HUES48 (cell line): Measurements from ENCODE around the gene XPOT.
A peak's percentile ranks its signal among the peaks of the same experiment; 100 is the strongest.

Experiments used
- H3K27ac ChIP-seq: one replicate; pipeline ENCODE4 v1.7.0; 2013; ENCODE audit warnings: low read depth, low read length, inconsistent platforms
- H3K27me3 ChIP-seq: 2 replicates; pipeline ENCODE4 v1.6.1; 2013; ENCODE audit warnings: mild to moderate bottlenecking, low read length; ENCODE audit not compliant: control insufficient read depth, insufficient read depth
- H3K36me3 ChIP-seq: 2 replicates; pipeline ENCODE4 v1.6.1; 2013; ENCODE audit warnings: low read length; ENCODE audit not compliant: control insufficient read depth, insufficient read depth
- H3K4me1 ChIP-seq: 2 replicates; pipeline ENCODE4 v1.6.1; 2013; ENCODE audit warnings: mild to moderate bottlenecking, low read length; ENCODE audit not compliant: control insufficient read depth, insufficient read depth
- H3K4me3 ChIP-seq: 2 replicates; pipeline ENCODE4 v1.5.1; 2013; ENCODE audit warnings: mild to moderate bottlenecking, low read depth, low read length
- H3K9ac ChIP-seq: 2 replicates; pipeline ENCODE4 v1.6.1; 2013; ENCODE audit warnings: mild to moderate bottlenecking, low read depth, low read length, moderate library complexity
- H3K9me3 ChIP-seq: 2 replicates; pipeline ENCODE4 v1.6.1; 2013; ENCODE audit warnings: low read length; ENCODE audit not compliant: control insufficient read depth, insufficient read depth

XPOT gene

DNA sequence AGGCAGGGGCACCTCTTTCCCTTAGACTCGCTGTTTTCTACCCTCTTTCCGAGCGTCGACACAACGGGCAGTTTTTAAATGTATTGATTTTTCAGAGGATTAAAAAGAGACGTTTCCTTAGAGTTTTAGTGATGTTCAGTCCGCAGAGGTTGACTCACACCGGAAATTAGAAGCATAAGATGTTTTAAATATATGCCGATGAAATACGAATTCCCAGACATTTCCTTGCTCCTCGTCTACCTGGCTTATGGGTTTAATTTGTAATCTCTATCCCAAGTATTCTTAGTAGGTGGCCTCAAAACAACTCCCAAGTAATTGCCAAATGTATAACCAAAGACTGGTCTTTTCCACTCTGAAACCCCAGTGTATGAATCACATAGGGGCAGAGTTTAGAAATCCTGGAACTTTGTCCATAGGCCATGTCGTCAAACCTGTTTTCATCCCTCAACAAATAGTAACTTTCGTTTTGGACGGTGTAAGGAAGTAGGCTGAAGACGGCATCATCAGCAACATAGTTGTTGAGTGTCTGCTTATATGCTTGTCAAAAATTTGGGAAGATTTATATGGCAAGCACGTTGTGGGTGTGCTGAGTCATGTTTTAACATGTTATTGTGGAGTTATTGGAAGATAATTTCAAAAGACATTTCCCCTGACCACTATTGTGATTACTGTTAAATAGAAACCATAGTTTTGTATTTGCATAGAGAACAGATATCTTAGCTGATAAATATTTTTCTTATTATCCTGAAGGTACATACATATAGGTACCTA, 48.6 kb downstream of the XPOT start:
- Histone ChIP-seq H3K27me3 (no peaks in the 10 kb centered on the region), H3K27ac (peak overlapping the region; percentile 96), H3K4me1 (peaks cover 13% of the 10 kb centered on the region), H3K9ac (peak overlapping the region; percentile 87), H3K36me3 (peaks cover 41% of the 10 kb centered on the region), H3K9me3 (no peaks in the 10 kb centered on the region), H3K4me3 (peak overlapping the region; percentile 97)

- Histone ChIP-seq H3K27me3 (no peaks in the 10 kb centered on the region), H3K4me1 (peaks cover 5% of the 10 kb centered on the region), H3K9ac (no peak overlapping the region), H3K27ac (no peak overlapping the region), H3K36me3 (peaks cover 30% of the 10 kb centered on the region), H3K9me3 (no peaks in the 10 kb centered on the region), H3K4me3 (no peak overlapping the region)
Measured at GRCh38 chr12:64455506-64455905, 51.3 kb downstream of the XPOT start.

GRCh38 chr12:64456119-64456518, 51.9 kb downstream of the XPOT start:
- peaks cover 32% of the 10 kb centered on the region for H3K36me3 ChIP-seq
- no peak overlapping the region for H3K27ac ChIP-seq
- H3K9ac ChIP-seq, result no peak overlapping the region
- H3K9me3 ChIP-seq, result no peaks in the 10 kb centered on the region
- no peaks in the 10 kb centered on the region; the same call in 1 of the 2 replicates for H3K4me1 ChIP-seq
- H3K4me3 ChIP-seq, result no peak overlapping the region
- H3K27me3 ChIP-seq, result no peaks in the 10 kb centered on the region

- no peak overlapping the region for H3K4me3 ChIP-seq
- no peaks in the 10 kb centered on the region for H3K27me3 ChIP-seq
- H3K9ac ChIP-seq, result no peak overlapping the region
- H3K9me3 ChIP-seq, result no peaks in the 10 kb centered on the region
- no peak overlapping the region for H3K27ac ChIP-seq
- no peaks in the 10 kb centered on the region; the same call in 1 of the 2 replicates for H3K4me1 ChIP-seq
- peaks cover 40% of the 10 kb centered on the region for H3K36me3 ChIP-seq
Measured at GRCh38 chr12:64457032-64457431, 52.8 kb downstream of the XPOT start.

- no peaks in the 10 kb centered on the region for H3K27me3 ChIP-seq
- H3K4me3 ChIP-seq, result no peak overlapping the region
- H3K36me3 ChIP-seq, result peaks cover 44% of the 10 kb centered on the region
- no peak overlapping the region for H3K27ac ChIP-seq
- H3K9me3 ChIP-seq, result no peaks in the 10 kb centered on the region
- H3K4me1 ChIP-seq, result no peaks in the 10 kb centered on the region; the same call in 1 of the 2 replicates
- no peak overlapping the region for H3K9ac ChIP-seq
Measured at GRCh38 chr12:64457466-64457865, 53.3 kb downstream of the XPOT start.

DNA sequence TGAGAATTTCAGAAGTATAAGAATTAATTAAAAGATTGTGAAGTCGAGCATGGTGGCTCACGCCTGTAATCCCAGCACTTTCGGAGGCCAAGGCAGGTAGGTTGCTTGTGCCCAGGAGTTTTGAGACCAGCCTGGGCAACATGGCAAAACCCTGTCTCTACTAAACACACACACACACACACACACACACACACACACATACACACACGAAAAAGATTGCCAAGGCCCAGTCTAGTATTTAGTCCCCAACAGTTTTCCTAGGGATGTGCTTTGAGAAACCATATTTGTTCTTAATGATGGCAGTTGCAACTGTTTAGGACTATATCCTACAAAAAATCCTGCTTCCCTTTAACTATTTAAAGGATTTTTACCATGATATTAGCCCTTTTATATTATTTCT, 53.7 kb downstream of the XPOT start:
- no peak overlapping the region for H3K27ac ChIP-seq

GRCh38 chr12:64459394-64459891, 55.3 kb downstream of the XPOT start:
- Histone ChIP-seq H3K4me1 (no peaks in the 10 kb centered on the region; the same call in 1 of the 2 replicates), H3K27ac (no peak overlapping the region), H3K9me3 (no peaks in the 10 kb centered on the region), H3K36me3 (peaks cover 49% of the 10 kb centered on the region), H3K4me3 (no peak overlapping the region), H3K9ac (no peak overlapping the region), H3K27me3 (no peaks in the 10 kb centered on the region)

More for the DNA sequence above, 53.7 kb downstream of the XPOT start:
- Histone ChIP-seq H3K9ac (no peak overlapping the region), H3K27me3 (no peaks in the 10 kb centered on the region), H3K9me3 (no peaks in the 10 kb centered on the region), H3K4me3 (no peak overlapping the region), H3K4me1 (no peaks in the 10 kb centered on the region; the same call in 1 of the 2 replicates), H3K36me3 (peaks cover 44% of the 10 kb centered on the region)

GRCh38 chr12:64461634-64462414, 57.6 kb downstream of the XPOT start:
- H3K4me3 ChIP-seq, result no peak overlapping the region
- no peaks in the 10 kb centered on the region for H3K27me3 ChIP-seq
- no peak overlapping the region for H3K9ac ChIP-seq
- H3K4me1 ChIP-seq, result no peaks in the 10 kb centered on the region; the same call in 1 of the 2 replicates
- H3K27ac ChIP-seq, result no peak overlapping the region
- H3K9me3 ChIP-seq, result no peaks in the 10 kb centered on the region
- peaks cover 65% of the 10 kb centered on the region for H3K36me3 ChIP-seq

GRCh38 chr12:64466178-64466577, 62.0 kb downstream of the XPOT start:
- H3K27me3 ChIP-seq, result no peaks in the 10 kb centered on the region
- no peak overlapping the region for H3K4me3 ChIP-seq
- H3K9me3 ChIP-seq, result no peaks in the 10 kb centered on the region
- no peak overlapping the region for H3K9ac ChIP-seq
- H3K4me1 ChIP-seq, result no peaks in the 10 kb centered on the region
- peaks cover 82% of the 10 kb centered on the region for H3K36me3 ChIP-seq
- no peak overlapping the region for H3K27ac ChIP-seq

GRCh38 chr12:64468966-64469365, 64.8 kb downstream of the XPOT start:
- no peak overlapping the region for H3K9ac ChIP-seq
- H3K9me3 ChIP-seq, result no peaks in the 10 kb centered on the region
- no peaks in the 10 kb centered on the region for H3K27me3 ChIP-seq
- no peak overlapping the region for H3K4me3 ChIP-seq
- H3K4me1 ChIP-seq, result no peaks in the 10 kb centered on the region
- H3K27ac ChIP-seq, result no peak overlapping the region
- H3K36me3 ChIP-seq, result peaks cover 80% of the 10 kb centered on the region
